ENCODE results near the gene ZBED2.
"Not testable (repeated sequence)": the region's sequence is repeated elsewhere in the genome, so short reads cannot be mapped to it uniquely, and the experiment has no call there.

ZBED2 gene

GRCh38 chr3:111571282-111571681 lies 23.9 kb downstream of the ZBED2 start:
- DNase-seq (ENCODE audit: low read depth): no peak

GRCh38 chr3:111570404-111571030 lies 24.6 kb downstream of the ZBED2 start:
- no peak for DNase-seq (ENCODE audit: low read depth)

- DNase-seq (ENCODE audit: low read depth): no peak
These were observed 26.2 kb downstream of the ZBED2 start for GRCh38 chr3:111568911-111569310.

GRCh38 chr3:111568355-111568754 lies 26.8 kb downstream of the ZBED2 start:
- no peak for DNase-seq (ENCODE audit: low read depth)

- DNase-seq (ENCODE audit: low read depth): no peak
These were observed 28.3 kb downstream of the ZBED2 start for GRCh38 chr3:111566844-111567243.

- not testable (repeated sequence) for DNase-seq (ENCODE audit: low read depth)
These were observed 33.2 kb downstream of the ZBED2 start for GRCh38 chr3:111561902-111562301.

GRCh38 chr3:111548756-111549155 lies 46.4 kb downstream of the ZBED2 start:
- DNase-seq (ENCODE audit: low read depth): no peak

GRCh38 chr3:111548092-111548491 lies 47.1 kb downstream of the ZBED2 start:
- no peak for DNase-seq (ENCODE audit: low read depth)

- no peak for DNase-seq (ENCODE audit: low read depth)
These were observed 47.5 kb downstream of the ZBED2 start for GRCh38 chr3:111547631-111548030.

GRCh38 chr3:111545349-111545748 lies 49.8 kb downstream of the ZBED2 start:
- DNase-seq (ENCODE audit: low read depth): no peak

Data from stimulated activated CD8-positive, alpha-beta memory T cell treated with anti-CD3 and anti-CD28 coated beads, Interleukin-4, amount 100 ng/mL, for 24 hours (primary cell).